DMS53 (cell line): ENCODE results near the gene FN3K.

ENCODE experiments used
- DNase-seq: peaks from one replicate; lab custom pipeline; 2025; lab: John Stamatoyannopoulos, UW

Gene FN3K

DNA sequence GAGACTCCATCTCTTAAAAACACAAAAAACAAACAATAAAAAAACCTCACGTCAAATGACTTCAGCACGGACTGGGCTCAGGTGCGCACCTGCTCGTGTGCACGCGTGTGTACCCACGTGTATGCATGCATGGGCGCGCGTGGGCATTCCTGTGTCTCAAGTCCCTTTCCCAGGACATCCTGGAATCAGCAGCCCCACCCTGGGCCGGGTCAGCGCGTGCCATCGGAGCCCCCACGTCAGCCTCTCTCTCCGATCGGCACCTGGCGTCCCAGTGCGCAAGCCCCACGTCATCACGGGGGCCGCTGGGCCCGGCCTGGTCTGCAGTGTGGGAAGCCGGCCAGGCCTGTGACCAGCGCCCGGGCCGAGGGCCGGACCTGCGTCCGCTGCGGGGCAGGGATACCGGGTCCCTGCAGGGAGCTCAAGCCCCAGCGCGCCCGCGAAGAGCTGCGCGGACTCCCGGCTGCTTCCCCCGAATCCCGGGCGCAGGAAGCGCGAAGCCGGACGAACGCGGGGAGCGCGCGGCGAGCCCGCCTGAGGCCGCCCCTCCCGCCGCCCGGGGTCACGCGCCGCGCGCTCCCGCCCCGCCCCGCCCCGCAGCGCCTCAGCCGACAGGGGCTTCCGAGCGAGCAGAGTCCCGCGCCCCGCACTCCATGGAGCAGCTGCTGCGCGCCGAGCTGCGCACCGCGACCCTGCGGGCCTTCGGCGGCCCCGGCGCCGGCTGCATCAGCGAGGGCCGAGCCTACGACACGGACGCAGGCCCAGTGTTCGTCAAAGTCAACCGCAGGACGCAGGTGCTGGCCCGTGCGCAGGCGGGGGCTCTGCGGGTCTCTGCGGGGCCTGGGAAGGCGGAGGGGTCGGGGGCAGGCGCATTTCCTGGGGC is at the start of gene FN3K:
Gene FN3K (plus strand): TSS at position 629 of the 880 bp plus-strand sequence. CDS start 22 bp downstream, at position 651.
- DNase-seq, result peak; percentile 92

DNA sequence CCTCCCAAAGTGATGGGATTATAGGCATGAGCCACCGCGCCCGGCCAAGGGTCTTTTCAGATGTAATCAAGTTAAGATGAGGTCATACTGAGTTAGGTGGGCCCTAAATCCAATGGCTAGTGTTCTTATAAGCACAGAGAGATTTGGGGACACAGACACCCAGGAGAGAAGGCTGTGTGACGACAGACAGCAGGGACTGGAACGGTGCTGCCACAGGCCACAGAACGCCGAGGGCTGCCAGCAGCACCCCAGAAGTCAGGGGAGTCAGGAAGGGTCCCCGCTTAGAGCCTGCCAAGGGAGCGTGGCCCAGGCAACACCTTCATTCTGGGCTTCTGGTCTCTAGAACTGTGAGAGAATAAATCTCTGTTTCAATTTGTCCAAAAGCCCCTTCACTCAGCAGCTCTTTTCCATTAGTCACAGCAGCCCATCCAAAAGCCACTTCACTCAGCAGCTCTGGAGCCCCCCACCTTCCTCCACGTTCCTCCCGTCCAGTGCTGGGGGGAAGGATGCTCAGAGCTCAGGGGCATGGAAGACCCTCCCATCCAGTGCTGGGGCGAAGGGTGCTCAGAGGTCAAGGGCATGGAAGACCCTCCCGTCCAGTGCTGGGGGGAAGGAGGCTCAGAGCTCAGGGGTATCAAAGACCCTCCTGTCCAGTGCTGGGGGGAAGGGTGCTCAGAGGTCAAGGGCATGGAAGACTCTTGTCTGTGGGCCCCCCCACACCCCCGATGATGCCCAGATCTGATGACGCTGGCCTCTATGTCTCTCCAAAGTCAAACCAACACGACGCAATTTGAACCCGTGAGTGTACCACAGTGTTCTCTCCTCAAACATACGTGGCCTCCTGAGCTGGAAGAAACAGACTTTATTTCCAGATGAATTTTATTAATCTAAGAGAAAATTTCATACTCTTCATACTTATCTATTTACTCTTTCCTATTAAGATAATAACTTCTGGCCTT is 48.8 kb upstream of the FN3K start:
- no peak for DNase-seq

DNA sequence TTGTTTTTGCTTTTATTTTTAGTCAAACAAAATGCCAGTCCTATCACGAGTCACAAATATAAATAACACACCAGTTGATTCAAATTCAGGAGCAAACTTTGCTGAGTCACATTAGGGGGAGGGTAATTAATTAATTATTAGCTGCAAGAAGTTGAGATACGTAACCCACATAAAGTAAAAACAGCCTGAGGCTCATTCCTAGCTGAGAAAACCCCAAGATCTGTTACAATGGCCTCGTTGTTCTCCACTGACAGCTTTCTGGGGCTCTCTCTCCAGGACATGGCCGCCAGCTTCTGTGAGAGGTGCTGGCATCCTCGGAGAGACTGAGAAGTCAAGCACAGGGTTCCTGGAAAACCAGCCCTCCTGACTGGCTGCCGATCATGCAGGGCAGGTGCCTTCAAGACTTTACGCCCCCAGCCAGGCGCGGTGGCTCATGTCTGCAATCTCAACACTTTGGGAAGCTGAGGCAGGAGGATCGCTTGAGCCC is 48.0 kb upstream of the FN3K start:
- DNase-seq, result no peak

DNA sequence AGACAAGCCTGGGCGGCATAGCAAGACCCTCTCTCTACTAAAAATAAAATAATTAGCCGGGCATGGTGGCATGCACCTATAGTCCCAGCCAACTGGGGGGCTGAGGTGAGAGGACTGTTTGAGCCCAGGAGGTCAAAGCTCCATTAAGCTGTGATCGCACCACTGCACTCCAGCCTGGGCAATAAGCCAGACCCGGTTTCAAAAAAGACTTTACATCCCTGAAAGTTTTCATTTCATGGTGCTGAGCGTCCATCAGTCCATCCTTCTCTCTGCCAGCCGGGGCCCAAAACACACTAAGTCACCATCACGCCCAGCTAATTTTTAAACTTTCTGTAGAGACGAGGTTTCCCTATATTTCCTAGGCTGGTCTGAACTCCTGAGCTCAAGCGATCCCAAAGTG is 47.5 kb upstream of the FN3K start:
- no peak for DNase-seq

DNA sequence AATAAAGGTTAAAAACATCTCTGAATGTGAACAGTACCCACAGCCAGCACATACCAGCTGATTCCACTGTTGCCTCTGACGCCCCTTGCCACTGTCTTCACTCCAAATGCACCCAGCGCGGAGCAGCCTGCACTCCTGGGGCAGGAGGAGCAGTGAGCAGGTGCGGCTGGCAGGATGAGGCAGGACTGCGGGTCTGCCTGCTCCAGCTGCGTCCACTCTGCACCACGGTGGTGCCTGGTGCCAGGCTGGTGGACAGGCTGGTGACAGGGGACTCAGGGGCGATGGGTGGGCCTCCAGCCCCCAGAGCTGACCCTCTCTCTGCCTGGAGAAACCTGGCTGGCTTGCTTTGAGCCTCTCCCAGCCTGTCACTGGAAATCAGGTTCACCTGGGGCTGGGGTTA is 46.3 kb upstream of the FN3K start:
- DNase-seq, result no peak

DNA sequence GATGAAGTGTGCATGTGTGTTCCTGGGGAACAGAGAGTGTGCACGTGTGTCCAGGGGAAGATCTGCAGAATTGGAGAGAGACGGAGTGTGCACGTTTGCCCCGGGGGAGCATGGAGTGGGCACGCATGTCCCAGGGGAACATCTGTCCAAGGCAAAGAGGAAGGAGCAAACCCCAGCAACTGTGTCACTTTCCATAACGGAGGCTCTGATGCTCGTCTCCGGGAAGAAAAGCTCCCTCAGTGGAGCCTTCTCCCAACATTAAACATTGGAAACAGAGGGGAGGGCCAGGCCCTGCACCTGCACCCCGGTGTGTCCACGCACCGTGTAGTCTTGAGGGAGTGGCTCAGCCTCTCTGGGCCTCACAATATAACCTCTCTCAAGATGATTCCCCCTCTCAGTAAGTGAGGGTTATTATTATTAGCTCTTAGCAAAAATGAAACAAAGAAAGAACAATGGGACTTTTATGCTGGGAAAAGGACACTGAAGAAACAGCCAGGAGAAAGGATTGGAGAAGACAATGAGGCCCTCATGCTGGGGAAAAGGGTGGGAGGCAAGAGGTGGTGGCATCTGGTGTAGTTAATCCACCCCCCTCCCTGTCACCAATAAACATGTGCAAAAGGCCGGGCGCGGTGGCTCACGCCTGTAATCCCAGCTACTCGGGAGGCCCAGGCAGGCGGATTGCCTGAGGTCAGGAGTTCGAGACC is 44.5 kb upstream of the FN3K start:
- DNase-seq, result no peak

DNA sequence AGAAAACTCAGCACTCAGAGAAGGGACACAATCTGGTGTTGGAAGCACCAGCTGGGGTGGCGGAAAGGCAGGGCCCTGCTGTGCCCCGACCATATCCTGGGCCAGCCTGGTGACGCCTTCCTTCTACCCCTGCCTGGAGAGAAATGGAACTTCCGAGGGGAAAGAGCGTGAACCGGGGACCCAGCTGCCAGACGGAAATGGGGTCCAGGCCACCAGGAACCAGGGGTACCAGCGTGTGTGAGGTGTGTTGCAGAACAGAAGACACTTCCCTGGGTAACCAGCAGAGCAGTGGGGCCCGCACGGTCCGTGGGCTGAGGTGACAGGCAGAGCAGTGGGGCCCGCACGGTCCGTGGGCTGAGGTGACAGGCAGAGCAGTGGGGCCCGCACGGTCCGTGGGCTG is 43.7 kb upstream of the FN3K start:
- no peak for DNase-seq

DNA sequence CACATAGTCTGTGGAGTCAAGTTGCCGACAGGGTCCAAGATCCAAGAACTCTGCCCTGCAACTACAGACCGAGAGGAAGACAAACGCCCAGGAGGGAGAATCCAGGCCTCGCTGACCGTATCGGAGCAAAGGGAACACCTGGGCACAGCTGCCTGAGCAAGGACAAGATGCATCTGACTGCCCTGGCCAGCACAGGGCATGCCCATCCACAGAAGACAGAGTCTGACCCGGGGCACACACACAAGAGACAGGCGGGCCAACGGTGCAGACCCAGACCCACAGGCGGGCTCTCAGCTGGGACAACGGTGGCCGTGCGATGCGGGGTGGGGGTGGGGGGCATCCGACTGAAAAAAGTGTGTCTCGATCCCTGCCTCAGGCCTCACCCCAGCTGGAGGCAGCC is 43.1 kb upstream of the FN3K start:
- DNase-seq, result no peak

DNA sequence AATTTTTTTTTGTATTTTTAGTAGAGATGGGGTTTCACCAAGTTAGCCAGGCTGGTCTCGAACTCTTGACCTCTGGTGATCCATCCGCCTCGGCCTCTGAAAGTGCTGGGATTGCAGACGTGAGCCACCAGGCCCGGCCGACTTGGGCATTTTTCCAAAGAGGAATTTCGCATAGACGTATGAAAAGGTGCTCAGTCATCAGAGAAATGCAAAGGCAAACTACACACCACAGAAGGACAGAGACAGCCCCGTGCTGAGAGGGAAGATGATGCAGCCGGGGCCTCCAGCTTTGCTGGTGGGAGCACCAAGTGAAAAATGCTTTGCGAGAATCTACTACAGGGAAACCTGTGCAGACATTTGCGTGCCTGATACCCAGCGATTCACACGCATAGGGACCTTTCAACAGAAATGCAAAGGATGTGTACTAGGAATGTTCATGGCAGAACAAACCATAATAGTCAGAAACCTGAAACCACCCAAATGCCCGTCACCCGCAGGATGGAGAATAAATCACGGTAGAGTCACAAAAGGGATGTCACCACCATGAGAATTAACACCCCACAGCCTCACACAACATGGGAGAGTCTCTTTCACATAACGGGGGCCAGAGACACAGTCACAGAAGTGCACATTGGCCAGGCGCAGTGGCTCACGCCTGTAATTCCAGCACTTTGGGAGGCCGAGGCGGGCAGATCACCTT is 42.1 kb upstream of the FN3K start:
- no peak for DNase-seq

DNA sequence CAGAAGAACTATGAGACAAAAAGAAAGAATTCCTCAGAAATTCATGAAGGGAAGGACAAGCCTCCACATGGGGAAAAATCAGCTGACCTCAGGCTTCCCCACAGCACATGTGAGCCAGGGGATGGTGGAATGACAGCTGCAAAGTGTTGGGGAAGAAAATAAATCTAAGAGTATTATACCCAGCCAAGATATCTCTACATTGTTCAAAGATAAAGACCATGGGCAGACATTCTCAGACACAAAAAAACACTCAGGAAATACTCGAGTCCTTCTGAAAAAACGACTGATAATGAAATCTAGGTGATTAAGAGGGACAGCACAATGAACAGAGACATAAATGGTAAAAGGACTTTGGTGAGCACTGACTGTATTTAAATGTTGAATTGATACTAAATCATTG is 40.8 kb upstream of the FN3K start:
- DNase-seq, result no peak

DNA sequence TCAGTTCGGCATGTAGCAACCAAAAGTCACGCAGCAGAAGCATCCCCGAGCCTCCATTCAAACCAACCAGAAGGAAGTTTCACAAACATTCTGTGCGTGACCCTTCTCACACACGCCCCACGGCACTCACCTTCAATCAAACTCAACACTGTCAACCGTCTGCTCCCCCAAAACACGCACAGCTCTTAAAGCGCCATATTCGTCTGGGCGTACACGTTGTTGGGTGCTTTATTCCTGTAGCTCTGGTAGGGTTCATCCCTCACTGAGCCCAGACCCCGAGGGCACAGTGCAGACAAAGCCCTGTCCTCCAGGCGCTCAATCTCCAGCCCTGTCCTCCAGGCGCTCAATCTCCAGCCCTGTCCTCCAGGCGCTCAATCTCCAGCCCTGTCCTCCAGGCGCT is 39.2 kb upstream of the FN3K start:
- no peak for DNase-seq

DNA sequence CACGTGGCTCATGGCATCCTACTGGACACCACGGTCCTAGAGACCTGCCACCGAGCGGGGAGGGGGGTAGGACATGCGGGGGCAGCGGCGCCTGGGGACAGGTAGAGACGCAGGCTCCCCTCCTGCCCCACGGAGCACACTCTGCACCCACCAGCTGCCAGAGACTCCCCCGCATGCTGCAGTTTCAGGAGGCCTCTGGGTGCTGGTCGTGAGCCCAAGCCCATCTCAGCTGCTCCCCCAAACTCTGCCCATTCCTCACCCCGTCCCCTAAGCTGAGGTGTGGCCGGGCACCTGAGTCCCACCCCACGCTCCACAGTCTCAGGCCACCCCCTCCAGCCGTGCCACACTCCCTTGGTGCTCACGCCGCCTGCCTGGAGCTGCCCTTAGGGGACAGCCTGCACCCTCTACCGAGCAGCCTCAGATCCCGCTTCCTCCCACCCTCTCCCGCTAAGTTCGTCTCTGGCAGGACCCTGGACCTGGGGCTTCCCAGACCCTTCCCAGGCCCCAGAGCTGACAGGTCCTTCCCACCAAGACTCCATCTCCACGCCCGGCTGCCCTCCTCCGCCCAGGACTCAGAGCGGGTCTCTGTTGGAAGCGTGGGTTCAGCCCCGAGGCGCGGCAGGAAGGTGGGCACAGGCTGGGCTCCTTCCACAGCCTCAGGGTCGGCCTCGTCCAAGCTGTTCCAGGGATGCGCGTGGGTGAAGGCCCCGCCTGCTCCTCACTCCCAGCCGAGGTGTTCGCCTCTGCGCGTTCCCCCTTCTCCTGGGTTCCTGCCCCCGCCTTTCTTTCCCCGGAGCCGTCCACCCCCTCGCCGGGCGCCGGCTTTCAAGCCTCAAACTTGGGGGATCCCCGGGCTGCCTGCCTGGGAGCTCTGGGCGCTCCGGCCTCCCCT is 38.3 kb upstream of the FN3K start:
- no peak for DNase-seq

DNA sequence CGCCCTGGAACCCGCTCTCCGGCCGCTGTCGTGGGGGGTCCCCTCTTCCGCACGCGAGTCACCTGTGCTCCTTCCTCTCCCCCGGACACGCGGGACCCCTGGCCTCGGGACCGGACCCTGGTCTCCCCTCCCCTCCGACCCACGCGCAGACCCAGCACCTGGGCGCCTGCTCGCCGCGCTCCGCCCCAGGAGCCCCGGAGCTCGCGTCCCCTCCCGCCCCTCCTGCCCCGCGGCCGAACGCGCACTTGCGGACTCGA is 37.7 kb upstream of the FN3K start:
- no peak for DNase-seq

DNA sequence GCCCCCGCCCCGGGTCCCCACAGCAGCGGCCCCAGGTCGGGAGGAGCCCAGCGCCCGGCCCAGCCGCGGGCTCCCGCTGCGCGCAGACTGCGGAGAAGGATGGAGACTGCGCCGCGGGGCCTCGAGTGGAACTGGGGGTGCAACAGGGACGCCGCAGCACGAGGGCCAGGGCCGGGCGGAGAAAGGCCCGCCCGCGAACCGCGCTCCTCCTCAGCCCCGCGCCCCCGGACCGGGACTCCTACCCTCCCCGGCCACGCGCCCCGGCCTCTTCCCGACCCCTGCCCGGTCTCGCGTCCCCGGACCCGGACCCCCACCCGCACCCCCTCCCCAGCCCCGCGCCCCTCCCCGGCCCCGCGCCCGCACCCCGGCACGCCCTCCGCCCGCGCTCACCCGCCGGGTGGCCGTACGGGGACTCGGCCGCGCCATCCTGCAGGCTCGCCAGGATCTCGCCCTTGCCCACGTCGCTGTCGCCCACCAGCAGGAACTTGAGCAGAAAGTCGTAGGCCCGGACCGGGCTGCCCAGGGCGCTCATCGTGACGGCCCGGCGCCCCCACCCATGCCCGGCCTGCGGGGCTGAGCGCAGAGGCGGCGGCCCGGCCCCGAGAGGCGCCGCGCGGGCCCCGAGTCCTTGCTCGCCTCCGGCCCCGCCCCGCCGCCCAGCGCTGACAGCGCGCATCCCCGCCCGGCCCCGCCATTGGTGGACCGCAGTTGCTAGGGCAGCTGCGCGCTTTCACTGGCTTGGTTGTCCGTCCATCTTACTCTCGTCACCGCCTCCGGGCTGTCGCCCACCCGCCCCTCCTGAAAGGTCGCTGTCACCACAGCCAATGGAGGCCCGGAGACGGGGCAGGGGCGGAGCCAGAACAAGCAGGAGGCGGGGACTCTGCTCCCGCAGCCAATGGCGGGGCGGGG is 37.1 kb upstream of the FN3K start, which contains the start of gene RAB40B:
Gene RAB40B (minus strand): TSS at position 634 of the 909 bp plus-strand sequence. CDS start 102 bp downstream, at position 532.
- DNase-seq, result peak; percentile 99

DNA sequence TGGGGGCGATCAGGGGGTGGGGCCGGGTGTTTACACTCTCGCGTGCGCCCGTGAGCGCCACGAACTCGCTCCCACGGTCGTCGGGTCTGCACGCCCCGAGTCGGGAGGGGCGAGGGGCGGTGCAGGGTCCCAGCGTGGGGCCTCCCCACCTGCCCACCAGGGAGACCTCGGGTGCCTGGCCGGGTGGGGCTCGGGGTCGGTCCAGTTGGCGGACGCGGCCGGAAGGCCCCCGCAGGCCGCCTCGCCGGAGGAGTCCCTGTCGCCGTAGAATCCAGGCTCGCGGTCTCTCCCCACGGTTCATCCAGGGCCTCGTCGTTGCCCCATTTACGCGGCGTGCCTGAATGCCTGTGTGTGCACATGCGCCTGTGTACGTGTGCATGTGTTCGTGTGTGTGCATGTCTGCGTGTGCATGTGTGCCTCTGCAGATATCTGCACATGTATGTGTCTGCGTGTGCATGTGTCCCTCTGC is 36.4 kb upstream of the FN3K start:
- DNase-seq, result peak; percentile 75

DNA sequence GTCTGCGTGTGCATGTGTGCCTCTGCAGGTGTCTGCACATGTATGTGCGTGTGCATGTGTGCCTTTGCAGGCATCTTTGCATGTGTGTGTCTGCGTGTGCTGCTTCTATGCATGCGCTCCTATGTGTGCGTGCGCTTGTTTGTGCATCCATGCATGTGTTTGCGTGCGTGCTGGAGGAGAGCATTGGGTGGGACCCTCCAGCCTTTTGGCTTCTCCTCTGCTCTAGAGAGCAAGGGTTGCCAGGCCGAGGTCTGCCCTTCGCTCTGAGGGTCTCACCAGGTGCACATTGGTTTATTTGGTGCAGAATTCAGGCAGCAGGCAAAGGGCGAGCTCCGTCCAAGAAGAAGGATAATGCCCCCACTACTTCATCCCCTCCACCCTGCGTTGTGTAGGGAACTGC is 35.9 kb upstream of the FN3K start:
- DNase-seq, result no peak

DNA sequence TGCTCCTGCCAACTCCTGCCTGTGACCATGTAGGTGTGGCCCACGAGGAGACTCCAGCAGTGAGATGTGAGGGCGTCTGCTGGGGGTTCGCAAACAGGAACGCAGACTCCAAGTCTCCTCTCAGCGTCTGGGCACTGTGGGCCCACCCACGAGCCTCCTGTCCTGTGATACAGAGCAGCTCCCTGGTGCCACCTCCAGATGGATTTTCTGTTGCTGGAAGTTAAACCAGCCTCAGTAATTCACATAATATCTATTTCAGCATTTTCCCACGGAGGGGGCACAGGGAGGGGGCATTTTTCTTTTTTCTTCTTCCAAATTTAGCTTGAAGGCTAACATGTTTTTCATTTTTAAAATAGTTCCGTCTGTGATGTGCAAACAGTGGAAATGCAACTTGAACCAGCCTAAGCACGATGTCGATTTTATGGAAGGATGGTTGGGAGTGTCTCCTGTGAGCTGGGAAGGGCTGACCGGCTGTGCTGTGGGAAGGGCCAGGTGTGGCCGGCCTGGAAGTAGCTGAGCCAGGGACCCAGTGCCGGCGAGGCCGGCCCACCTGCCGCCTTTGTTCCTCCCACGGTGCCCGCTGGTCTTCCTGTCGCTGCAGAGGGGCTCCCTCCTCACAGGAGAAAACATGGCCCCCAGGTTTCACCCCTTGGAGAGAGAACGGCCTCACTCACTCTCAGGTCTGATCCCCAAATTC is 33.0 kb upstream of the FN3K start:
- DNase-seq, result no peak

DNA sequence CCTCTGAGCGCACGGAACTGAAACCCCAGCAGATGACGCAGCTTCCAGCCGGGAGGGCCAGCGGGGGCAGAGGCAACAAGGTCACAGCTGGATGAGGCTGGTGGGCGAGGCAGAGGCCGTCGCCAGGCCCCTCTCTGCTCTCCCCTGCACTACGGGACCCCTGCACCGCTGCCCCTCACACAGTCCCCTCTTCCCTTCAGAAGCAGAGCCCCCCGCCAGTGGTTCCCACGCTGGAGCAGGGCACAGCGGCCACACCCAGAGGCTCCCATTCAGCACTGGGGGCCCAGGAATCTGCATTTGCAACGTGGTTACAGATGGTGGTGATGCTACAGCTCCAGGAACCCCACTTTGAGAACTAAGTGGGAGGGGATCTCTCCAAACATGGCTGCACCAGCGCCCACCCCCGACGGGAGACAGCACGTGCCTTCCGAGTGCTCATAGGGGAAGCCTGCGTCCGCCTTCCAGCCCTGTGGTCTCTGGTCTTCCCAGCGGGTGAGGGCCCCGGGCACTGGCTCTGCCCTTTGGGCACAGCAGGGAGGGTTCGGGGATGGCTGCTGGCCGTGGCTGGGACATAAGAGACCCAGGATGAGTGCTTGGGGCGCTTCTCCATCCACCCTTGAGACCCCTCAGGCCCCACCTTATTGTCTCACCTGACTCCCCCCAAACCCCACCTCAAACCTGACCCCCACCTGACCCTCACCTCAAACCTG is 32.2 kb upstream of the FN3K start:
- DNase-seq, result no peak
